Measurements from ENCODE around the gene ZNF324. TPM values are rescaled to one million over a fixed set of nuclear protein-coding genes. Genes with fewer than 3 reads are reported as not detected.

ZNF324 gene
- polyA plus RNA-seq, 1 of the 3 experiments (the other 2 are of a cell fraction) = 5.6 TPM

DNA sequence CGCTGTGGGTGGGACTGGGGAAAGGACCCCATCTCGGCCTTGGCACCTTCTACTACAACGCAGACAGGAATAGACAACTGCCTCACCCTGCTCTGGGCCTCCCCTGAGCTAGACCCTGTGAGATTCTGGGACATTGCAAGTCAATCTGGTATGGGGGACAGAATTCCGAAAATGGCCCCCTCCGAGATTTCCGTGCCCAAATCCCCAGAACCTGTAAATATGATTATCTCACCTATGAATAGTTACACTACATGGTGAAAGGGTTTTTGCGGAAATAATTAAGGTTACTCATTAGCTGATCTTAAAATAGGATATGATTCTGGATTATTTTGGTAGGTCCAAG is 53.3 kb downstream of the ZNF324 start:
- TF ChIP-seq YY1 (IDR thresholded peaks at IDR 0.05; ENCODE audit: low read depth) = no peak
- TF ChIP-seq RAD21 (IDR thresholded peaks at IDR 0.05; ENCODE audit: low read length) = no peak
- TF ChIP-seq GABPA (IDR thresholded peaks at IDR 0.05; ENCODE audit: low read depth) = no peak
- TF ChIP-seq GATA2 (CRISPR knock-in tag; IDR thresholded peaks at IDR 0.05) = no peak
- no peak for TF ChIP-seq EP300 (IDR thresholded peaks at IDR 0.05; ENCODE audit: borderline replicate concordance in 1 of 2, low read depth in 1 of 2, low read length in 1 of 2)
- TF ChIP-seq, protein P1, sequence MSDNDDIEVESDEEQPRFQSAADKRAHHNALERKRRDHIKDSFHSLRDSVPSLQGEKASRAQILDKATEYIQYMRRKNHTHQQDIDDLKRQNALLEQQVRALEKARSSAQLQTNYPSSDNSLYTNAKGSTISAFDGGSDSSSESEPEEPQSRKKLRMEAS (IDR thresholded peaks at IDR 0.05; ENCODE audit: low read depth) = no peak
- no peak for TF ChIP-seq RFX5 (IDR thresholded peaks at IDR 0.05; ENCODE audit: low read length)
- no peak for TF ChIP-seq NRF1 (IDR thresholded peaks at IDR 0.05; ENCODE audit: low read depth, low read length)
- H3K9me2 ChIP-seq = no peaks in the 10 kb centered on the region
- no peaks in the 10 kb centered on the region; the same call in 1 of the 2 replicates for H4K20me1 ChIP-seq (ENCODE audit: insufficient read depth)
- peak overlapping the region; percentile 98 for H3K4me2 ChIP-seq
- ChIA-PET CTCF (interaction anchor here (0.5 to 4.7 kb wide), 26 partner anchors 8 to 1131 kb away, joined by 3 to 81 read pairs (median 6); partner anchors contain the start of genes CHMP2A, MZF1, TRIM28 and UBE2M), POLR2A (interaction anchor here (1.2 to 3.8 kb wide), 13 partner anchors 9 to 194 kb away, joined by 3 to 49 read pairs (median 5); partner anchors contain the start of genes CHMP2A, MZF1, RPS5 and SLC27A5)
- peaks cover 46% of the 10 kb centered on the region for H3K79me2 ChIP-seq (ENCODE audit: insufficient read depth)
- peaks cover 3 to 19% of the 10 kb centered on the region in 2 experiments for H3K36me3 ChIP-seq (replicated peaks in 1 of 2; ENCODE audit: control insufficient read depth in 1 of 2, insufficient read depth in 2 of 2, low read length in 1 of 2)
- H3K9ac ChIP-seq = peak overlapping the region; percentile 93
- 0% methylated on average over 6 of the region's 7 CpGs for WGBS (ENCODE audit: low lambda C conversion rate)
- H3K9me3 ChIP-seq = no peaks in the 10 kb centered on the region
- H2AFZ ChIP-seq (ENCODE audit: low read depth) = peak overlapping the region; percentile 86
- peaks cover 0 to 26% of the 10 kb centered on the region in 2 experiments; a peak in 1 of 4 replicates for H3K4me1 ChIP-seq (ENCODE audit: control insufficient read depth in 1 of 2, insufficient read depth in 2 of 2, low read depth in 1 of 2, low read length in 1 of 2)
- H3K27ac ChIP-seq (ENCODE audit: low read depth in 2 of 2, low read length in 1 of 2) = peak overlapping the region; percentile 92 to 97
- H3K27me3 ChIP-seq (ENCODE audit: insufficient read depth) = no peaks in the 10 kb centered on the region
- peaks cover 19% of the 10 kb centered on the region for H3F3A ChIP-seq (replicated peaks; ENCODE audit: insufficient read depth)
- H3K4me3 ChIP-seq (ENCODE audit: low read depth in 2 of 2, low read length in 1 of 2) = peak overlapping the region; percentile 75 to 83
- no peak for DNase-seq

DNA sequence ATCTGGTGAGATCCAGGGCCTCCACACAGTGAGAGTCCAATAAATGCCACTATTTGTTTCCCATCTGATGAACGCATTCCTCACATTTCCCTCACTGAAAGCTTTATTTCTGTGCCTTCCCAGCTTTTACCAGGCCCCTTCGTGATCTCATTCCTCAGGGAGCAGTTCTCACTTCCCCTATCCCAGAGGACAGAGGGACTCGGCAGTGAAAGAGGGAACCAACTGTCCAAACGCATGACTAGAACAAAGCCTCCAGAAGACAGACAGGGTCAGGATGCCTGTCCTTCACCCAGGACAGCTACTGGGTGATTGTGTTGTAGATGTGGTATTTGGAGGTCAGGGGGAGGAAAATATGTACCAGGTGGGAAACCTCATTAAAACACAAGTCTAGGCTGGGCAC is 54.8 kb downstream of the ZNF324 start:
- H3K4me3 ChIP-seq (ENCODE audit: low read depth in 2 of 2, low read length in 1 of 2) = no peak overlapping the region
- H3K4me2 ChIP-seq = no peak overlapping the region
- POLR2A ChIA-PET = interaction anchor here (3.0 to 3.8 kb wide), 2 partner anchors 23 to 33 kb away, joined by 45 to 49 read pairs; partner anchors contain the start of genes CHMP2A and TRIM28
- H4K20me1 ChIP-seq (ENCODE audit: insufficient read depth) = no peaks in the 10 kb centered on the region; the same call in 1 of the 2 replicates
- H3K27ac ChIP-seq (ENCODE audit: low read depth in 2 of 2, low read length in 1 of 2) = no peak overlapping the region
- WGBS (ENCODE audit: low lambda C conversion rate) = 82% methylated on average over 4 of the region's 4 CpGs
- no peaks in the 10 kb centered on the region for H3K9me3 ChIP-seq
- peaks cover 32% of the 10 kb centered on the region for H3K79me2 ChIP-seq (ENCODE audit: insufficient read depth)
- peaks cover 19% of the 10 kb centered on the region for H3F3A ChIP-seq (replicated peaks; ENCODE audit: insufficient read depth)
- TF ChIP-seq RXRA (IDR thresholded peaks at IDR 0.05; ENCODE audit: borderline replicate concordance, low read depth) (no peak), POLR2AphosphoS5 (IDR thresholded peaks at IDR 0.05; ENCODE audit: low read depth, low read length) (no peak), TAF1 (IDR thresholded peaks at IDR 0.05; ENCODE audit: borderline replicate concordance, low read depth, low read length) (no peak), GABPA (IDR thresholded peaks at IDR 0.05; ENCODE audit: low read depth) (no peak), ELF1 (IDR thresholded peaks at IDR 0.05) (no peak), MEF2A (IDR thresholded peaks at IDR 0.05; ENCODE audit: borderline replicate concordance, low read depth) (no peak), FOSL2 (IDR thresholded peaks at IDR 0.05; ENCODE audit: borderline replicate concordance, low read depth) (no peak), NFIC (IDR thresholded peaks at IDR 0.05; ENCODE audit: borderline replicate concordance) (no peak), FOXJ3 (CRISPR knock-in tag; IDR thresholded peaks at IDR 0.05) (no peak), SMC3 (IDR thresholded peaks at IDR 0.05; ENCODE audit: low read depth, low read length) (no peak)
- TF ChIP-seq, protein P2, sequence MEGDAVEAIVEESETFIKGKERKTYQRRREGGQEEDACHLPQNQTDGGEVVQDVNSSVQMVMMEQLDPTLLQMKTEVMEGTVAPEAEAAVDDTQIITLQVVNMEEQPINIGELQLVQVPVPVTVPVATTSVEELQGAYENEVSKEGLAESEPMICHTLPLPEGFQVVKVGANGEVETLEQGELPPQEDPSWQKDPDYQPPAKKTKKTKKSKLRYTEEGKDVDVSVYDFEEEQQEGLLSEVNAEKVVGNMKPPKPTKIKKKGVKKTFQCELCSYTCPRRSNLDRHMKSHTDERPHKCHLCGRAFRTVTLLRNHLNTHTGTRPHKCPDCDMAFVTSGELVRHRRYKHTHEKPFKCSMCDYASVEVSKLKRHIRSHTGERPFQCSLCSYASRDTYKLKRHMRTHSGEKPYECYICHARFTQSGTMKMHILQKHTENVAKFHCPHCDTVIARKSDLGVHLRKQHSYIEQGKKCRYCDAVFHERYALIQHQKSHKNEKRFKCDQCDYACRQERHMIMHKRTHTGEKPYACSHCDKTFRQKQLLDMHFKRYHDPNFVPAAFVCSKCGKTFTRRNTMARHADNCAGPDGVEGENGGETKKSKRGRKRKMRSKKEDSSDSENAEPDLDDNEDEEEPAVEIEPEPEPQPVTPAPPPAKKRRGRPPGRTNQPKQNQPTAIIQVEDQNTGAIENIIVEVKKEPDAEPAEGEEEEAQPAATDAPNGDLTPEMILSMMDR (IDR thresholded peaks at IDR 0.05) = no peak
- TF ChIP-seq, protein P1 (IDR thresholded peaks at IDR 0.05; ENCODE audit: low read depth) = no peak
- no peak for DNase-seq
- H3K9ac ChIP-seq = no peak overlapping the region
- H3K36me3 ChIP-seq (replicated peaks in 1 of 2; ENCODE audit: control insufficient read depth in 1 of 2, insufficient read depth in 2 of 2, low read length in 1 of 2) = peaks cover 0 to 8% of the 10 kb centered on the region in 2 experiments
- H3K9me2 ChIP-seq = no peaks in the 10 kb centered on the region
- H3K27me3 ChIP-seq (ENCODE audit: insufficient read depth) = no peaks in the 10 kb centered on the region
- H3K4me1 ChIP-seq (ENCODE audit: control insufficient read depth in 1 of 2, insufficient read depth in 2 of 2, low read depth in 1 of 2, low read length in 1 of 2) = peaks cover 0 to 21% of the 10 kb centered on the region in 2 experiments; a peak in 1 of 4 replicates
- CTCF ChIA-PET = interaction anchor here (4.3 to 4.7 kb wide), 2 partner anchors 22 to 30 kb away, joined by 29 to 81 read pairs; partner anchors contain the start of genes CHMP2A and TRIM28
- H2AFZ ChIP-seq (ENCODE audit: low read depth) = no peak overlapping the region
